Skeletal muscle satellite cell (primary cell): ENCODE measurements around the gene LGALS9.
"Not testable (repeated sequence)": the region's sequence is repeated elsewhere in the genome, so short reads cannot be mapped to it uniquely, and the experiment has no call there.

ENCODE experiments used
- H3K27me3 ChIP-seq: 2 replicates; pipeline ENCODE4 v1.7.0; 2013; ENCODE audit warnings: low read length; ENCODE audit not compliant: control insufficient read depth, insufficient read depth
- H3K36me3 ChIP-seq: 2 replicates; pipeline ENCODE4 v1.7.0; 2013; ENCODE audit warnings: mild to moderate bottlenecking, control low read depth, low read length; ENCODE audit not compliant: insufficient read depth
- H3K4me1 ChIP-seq: 2 replicates; pipeline ENCODE4 v1.7.0; 2013; ENCODE audit warnings: low read length; ENCODE audit not compliant: control insufficient read depth, insufficient read depth
- H3K4me2 ChIP-seq: 2 replicates; pipeline ENCODE4 v1.7.0; 2013; ENCODE audit warnings: mild to moderate bottlenecking, low read length
- H3K4me3 ChIP-seq: 2 replicates; pipeline ENCODE4 v1.7.0; 2013; ENCODE audit warnings: low read length
- H3K9ac ChIP-seq: 2 replicates; pipeline ENCODE4 v1.7.0; 2013; ENCODE audit warnings: mild to moderate bottlenecking, low read depth, low read length, moderate library complexity
- H3K9me3 ChIP-seq: replicated peaks from 2 replicates; pipeline ENCODE4 v1.7.0; 2013; ENCODE audit warnings: mild to moderate bottlenecking, control low read depth, low read length

The LGALS9 gene

DNA sequence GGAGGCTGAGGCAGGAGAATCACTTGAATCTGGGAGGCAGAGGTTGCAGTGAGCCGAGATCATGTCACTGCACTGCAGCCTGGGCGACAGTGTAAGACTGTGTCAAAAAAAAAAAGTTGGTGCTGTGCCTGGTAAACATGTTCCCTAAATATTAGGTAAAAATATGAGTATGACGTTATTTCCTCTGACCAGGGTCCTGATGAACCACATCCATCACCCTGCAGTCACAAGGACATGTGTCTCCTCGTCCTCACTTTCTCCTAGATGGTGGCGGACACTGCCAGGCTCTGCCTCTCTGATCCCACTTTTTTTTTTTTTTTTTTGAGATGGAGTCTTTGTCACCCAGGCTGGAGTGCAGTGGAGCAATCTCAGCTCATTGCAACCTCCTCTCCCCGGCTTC, 28.7 kb downstream of the LGALS9 start:
- no peak overlapping the region for H3K4me2 ChIP-seq
- no peaks in the 10 kb centered on the region for H3K36me3 ChIP-seq
- no peaks in the 10 kb centered on the region for H3K4me1 ChIP-seq
- no peak overlapping the region for H3K9ac ChIP-seq
- peaks cover 2% of the 10 kb centered on the region for H3K27me3 ChIP-seq
- H3K4me3 ChIP-seq = no peak overlapping the region
- no peaks in the 10 kb centered on the region for H3K9me3 ChIP-seq

DNA sequence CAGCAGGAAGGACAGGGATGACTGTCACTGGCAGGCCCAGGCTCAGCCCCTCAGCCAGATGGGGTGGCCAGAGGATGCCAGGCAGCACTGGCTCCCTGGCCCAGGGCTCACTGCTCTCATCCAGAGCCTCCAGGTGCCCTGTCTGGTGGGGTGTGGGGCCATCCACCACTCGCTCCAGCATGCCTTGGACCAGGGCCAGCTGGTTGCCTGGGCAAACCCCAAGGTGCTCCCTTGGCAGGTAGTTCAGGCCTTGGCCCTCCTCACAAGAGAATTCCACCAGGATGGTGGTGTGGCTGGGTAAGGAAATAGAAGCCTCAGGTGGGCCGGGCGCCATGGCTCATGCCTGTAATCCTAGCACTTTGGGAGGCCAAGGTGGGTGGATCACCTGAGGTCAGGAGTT, 29.4 kb downstream of the LGALS9 start:
- H3K4me1 ChIP-seq = no peaks in the 10 kb centered on the region
- no peaks in the 10 kb centered on the region for H3K36me3 ChIP-seq
- H3K27me3 ChIP-seq = peaks cover 3% of the 10 kb centered on the region
- H3K4me2 ChIP-seq = no peak overlapping the region
- no peaks in the 10 kb centered on the region for H3K9me3 ChIP-seq
- H3K4me3 ChIP-seq = no peak overlapping the region
- H3K9ac ChIP-seq = no peak overlapping the region

GRCh38 chr17:27663936-27664605, 33.1 kb downstream of the LGALS9 start:
- H3K4me1 ChIP-seq = no peaks in the 10 kb centered on the region
- H3K9me3 ChIP-seq = no peaks in the 10 kb centered on the region
- peaks cover 3% of the 10 kb centered on the region for H3K27me3 ChIP-seq
- no peak overlapping the region for H3K9ac ChIP-seq
- no peak overlapping the region for H3K4me2 ChIP-seq
- no peak overlapping the region for H3K4me3 ChIP-seq
- H3K36me3 ChIP-seq = no peaks in the 10 kb centered on the region

GRCh38 chr17:27664606-27664965, 33.6 kb downstream of the LGALS9 start:
- no peaks in the 10 kb centered on the region for H3K4me1 ChIP-seq
- peaks cover 3% of the 10 kb centered on the region for H3K27me3 ChIP-seq
- H3K36me3 ChIP-seq = no peaks in the 10 kb centered on the region
- H3K9ac ChIP-seq = no peak overlapping the region
- H3K4me3 ChIP-seq = no peak overlapping the region
- no peak overlapping the region for H3K4me2 ChIP-seq
- no peaks in the 10 kb centered on the region for H3K9me3 ChIP-seq

DNA sequence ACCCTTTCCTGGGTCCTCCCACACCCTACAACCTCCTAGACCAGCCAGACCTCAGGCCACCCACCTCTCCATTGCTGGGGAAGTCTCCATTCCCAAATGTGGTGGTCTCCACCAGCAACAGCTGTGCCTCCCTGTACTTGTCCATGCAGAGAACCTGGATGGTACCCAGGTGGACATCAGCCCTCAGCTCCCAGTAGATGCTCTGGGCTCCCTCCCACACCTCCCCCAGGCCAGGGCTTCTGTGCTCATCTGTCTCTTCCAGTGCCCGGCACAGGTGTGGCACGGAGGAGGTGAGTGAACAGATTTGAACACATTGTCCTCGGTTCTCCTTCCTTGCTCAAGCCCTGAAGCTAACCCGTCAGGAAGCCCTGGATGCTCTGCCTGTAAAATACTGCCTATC, 34.6 kb downstream of the LGALS9 start:
- Histone ChIP-seq H3K4me3 (no peak overlapping the region), H3K9me3 (no peaks in the 10 kb centered on the region), H3K27me3 (peaks cover 3% of the 10 kb centered on the region), H3K36me3 (no peaks in the 10 kb centered on the region), H3K9ac (no peak overlapping the region), H3K4me2 (no peak overlapping the region), H3K4me1 (no peaks in the 10 kb centered on the region)

DNA sequence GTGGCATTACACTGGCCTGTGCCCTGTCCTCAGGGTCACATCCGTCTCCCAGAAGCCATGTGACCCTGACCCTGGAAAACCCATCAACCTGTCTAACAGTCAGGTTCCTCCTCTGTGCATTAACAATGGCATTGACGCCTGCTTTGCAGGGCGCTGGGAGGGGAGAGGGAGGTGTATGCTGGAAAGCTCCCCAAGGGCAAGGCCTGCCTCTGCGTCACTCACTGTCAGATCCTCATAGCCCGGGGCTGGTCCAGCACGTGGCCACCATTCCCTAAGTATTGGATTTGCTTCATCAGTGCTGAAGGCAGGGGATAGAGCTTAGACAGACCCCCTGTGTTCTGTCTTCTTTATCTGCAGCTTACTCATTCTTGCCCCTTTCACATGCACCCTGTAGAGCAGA, 35.3 kb downstream of the LGALS9 start:
- H3K27me3 ChIP-seq, H3K36me3 ChIP-seq, H3K4me2 ChIP-seq, H3K9me3 ChIP-seq, H3K4me1 ChIP-seq, H3K4me3 ChIP-seq, H3K9ac ChIP-seq: not testable (repeated sequence)

- Histone ChIP-seq H3K27me3 (peaks cover 3% of the 10 kb centered on the region), H3K4me2 (no peak overlapping the region), H3K9ac (no peak overlapping the region)
These were observed 36.0 kb downstream of the LGALS9 start for GRCh38 chr17:27666831-27667560.

DNA sequence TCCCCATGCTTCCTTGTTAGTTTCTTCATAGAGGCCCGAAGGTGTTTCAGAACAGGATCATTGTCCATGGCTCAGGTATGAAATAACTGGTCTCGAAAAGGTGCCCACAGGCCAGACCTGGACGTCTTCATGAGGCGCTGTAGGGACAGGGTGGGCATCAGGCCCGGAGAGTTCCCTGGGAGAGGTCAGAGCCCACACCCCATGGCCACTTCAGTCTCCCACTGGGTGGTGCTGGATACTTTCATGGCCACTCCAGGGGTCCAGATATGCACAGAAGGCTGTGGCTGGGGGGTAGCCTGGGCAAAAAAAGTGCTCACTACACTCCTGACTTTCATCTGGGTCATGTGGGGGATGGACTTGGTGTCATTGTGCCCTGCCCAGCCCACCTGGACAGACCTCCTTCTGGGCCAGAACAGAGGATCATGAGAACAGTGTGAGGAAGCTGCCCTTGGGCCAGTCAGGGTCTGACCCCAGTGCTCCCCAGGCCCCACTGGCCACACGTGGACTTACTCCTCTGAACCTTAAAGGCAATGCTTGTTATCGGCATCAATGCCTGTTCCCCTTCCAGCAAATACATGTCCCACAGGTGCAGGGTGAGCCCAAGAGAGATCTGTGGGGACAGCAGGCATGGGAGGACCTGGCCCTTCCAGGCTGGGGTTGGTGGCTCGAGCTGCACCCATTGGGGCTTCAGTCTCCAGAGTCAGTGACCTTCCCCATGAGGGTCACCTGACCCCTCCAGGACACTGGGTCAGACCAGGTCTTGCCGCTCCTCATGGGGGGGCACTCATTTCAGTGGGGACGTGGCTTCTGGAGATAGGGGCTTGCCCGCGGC, 36.9 kb downstream of the LGALS9 start:
- Histone ChIP-seq H3K4me2 (no peak overlapping the region), H3K4me1 (no peaks in the 10 kb centered on the region), H3K36me3 (no peaks in the 10 kb centered on the region), H3K9ac (no peak overlapping the region), H3K27me3 (peaks cover 3% of the 10 kb centered on the region), H3K9me3 (no peaks in the 10 kb centered on the region), H3K4me3 (no peak overlapping the region)

More at GRCh38 chr17:27666831-27667560, 36.0 kb downstream of the LGALS9 start:
- no peak overlapping the region for H3K4me3 ChIP-seq
- no peaks in the 10 kb centered on the region for H3K4me1 ChIP-seq
- no peaks in the 10 kb centered on the region for H3K9me3 ChIP-seq
- H3K36me3 ChIP-seq = no peaks in the 10 kb centered on the region

DNA sequence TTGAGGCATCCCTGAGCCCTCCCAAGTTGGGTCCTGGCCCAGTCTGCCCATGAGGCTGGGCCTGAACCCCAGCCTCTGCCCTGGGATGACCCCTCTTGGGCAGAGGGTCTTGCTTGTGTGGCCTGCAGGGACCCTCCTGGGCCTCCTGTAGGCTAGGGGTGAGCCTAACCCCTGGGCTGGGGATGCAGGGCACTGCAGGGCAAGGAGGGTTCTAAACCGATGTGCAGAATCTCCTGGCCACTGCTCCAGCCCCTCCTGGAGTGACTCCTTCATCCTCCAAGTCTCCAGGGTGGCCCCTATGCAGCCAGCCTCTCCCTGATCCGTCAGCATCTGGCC, 37.5 kb downstream of the LGALS9 start:
- Histone ChIP-seq H3K27me3 (peaks cover 3% of the 10 kb centered on the region), H3K4me2 (no peak overlapping the region)

GRCh38 chr17:27669136-27669535, 38.1 kb downstream of the LGALS9 start:
- Histone ChIP-seq H3K36me3 (no peaks in the 10 kb centered on the region), H3K27me3 (peaks cover 3% of the 10 kb centered on the region), H3K4me3 (no peak overlapping the region), H3K4me2 (no peak overlapping the region), H3K9me3 (no peaks in the 10 kb centered on the region), H3K4me1 (no peaks in the 10 kb centered on the region), H3K9ac (no peak overlapping the region)

More for the DNA sequence above, 37.5 kb downstream of the LGALS9 start:
- H3K9ac ChIP-seq = no peak overlapping the region
- no peaks in the 10 kb centered on the region for H3K4me1 ChIP-seq
- H3K9me3 ChIP-seq = no peaks in the 10 kb centered on the region
- no peak overlapping the region for H3K4me3 ChIP-seq
- no peaks in the 10 kb centered on the region for H3K36me3 ChIP-seq

- Histone ChIP-seq H3K9ac (no peak overlapping the region), H3K4me1 (no peaks in the 10 kb centered on the region), H3K9me3 (no peaks in the 10 kb centered on the region), H3K36me3 (no peaks in the 10 kb centered on the region), H3K4me2 (no peak overlapping the region), H3K27me3 (no peaks in the 10 kb centered on the region), H3K4me3 (no peak overlapping the region)
These were observed 38.9 kb downstream of the LGALS9 start for GRCh38 chr17:27669850-27670249.
